ENCODE results near the gene IQSEC3.
"Not testable (repeated sequence)": the region's sequence is repeated elsewhere in the genome, so short reads cannot be mapped to it uniquely, and the experiment has no call there.

IQSEC3 gene

GRCh38 chr12:61845-62244 is 4.7 kb upstream of the IQSEC3 start:
- H3K36me3 Mint-ChIP-seq (ENCODE audit: low read depth); H3K27ac Mint-ChIP-seq; H3K9me3 Mint-ChIP-seq; H3K4me1 Mint-ChIP-seq (ENCODE audit: low read depth); intact Hi-C loops (cut with micrococcal nuclease); H3K4me3 Mint-ChIP-seq: not testable (repeated sequence)
- H3K27me3 Mint-ChIP-seq = peaks cover 52% of the 10 kb centered on the region

DNA sequence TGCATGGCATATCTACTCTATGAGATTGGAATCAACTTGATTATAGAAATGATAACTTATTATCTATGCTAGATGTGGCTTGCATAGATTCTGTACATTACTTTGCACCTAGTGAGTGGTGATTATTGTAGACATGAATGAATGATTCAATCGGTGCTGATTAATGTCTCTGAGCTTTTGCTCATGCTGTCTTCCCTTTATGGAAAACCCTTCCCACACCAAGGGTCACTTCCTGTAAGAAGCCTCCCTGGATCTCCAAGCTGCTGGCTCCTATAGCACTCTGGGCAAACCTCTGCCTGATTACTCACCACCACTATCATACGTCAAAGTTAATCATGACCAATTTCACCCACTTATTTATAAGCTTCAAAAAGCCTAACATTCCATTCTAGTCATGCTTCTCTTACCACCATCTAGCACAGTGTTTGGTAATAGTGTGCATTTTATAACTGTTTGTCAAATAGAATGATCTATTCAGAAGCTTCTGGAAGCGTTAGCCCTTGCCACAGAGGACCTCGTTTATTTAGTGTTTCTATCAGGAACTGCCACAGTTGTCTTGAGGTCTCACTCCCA is 990 bp upstream of the IQSEC3 start:
- H3K27ac Mint-ChIP-seq; H3K36me3 Mint-ChIP-seq (ENCODE audit: low read depth); intact Hi-C loops (cut with micrococcal nuclease); H3K4me1 Mint-ChIP-seq (ENCODE audit: low read depth); H3K9me3 Mint-ChIP-seq; H3K4me3 Mint-ChIP-seq: not testable (repeated sequence)
- H3K27me3 Mint-ChIP-seq = peaks cover 40% of the 10 kb centered on the region

DNA sequence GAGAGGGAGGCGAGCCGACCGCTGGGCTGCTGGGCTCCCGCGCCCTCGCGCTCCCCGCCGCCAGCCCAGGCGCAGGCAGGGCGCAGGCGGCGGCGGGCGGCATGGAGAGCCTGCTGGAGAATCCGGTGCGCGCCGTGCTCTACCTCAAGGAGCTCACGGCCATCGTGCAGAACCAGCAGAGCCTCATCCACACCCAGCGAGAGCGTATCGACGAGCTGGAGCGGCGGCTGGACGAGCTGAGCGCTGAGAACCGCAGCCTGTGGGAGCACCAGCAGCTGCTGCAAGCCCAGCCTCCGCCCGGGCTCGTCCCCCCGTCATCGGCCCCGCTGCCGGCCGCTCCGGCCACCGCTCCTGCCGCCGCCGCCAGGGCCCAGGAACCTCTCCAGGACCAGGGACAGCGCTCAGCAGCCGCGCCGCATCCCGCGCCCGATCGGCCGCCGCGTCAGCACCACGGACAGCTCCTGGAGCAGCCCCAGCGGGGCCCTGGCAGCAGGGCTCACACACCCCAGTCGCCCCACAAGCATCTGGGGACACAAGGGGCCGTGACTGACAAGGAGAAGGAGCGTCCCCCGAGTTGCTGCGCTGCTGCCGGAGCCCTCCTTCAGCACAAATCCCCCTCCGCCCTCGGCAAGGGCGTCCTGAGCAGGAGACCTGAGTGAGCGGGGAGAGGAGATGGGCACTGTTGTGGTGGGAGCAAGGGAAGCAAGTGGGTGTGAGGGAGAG is 376 bp downstream of the IQSEC3 start:
- peaks cover 45% of the 10 kb centered on the region for H3K27me3 Mint-ChIP-seq
- H3K4me1 Mint-ChIP-seq (ENCODE audit: low read depth); H3K27ac Mint-ChIP-seq; intact Hi-C loops (cut with micrococcal nuclease); H3K9me3 Mint-ChIP-seq; H3K4me3 Mint-ChIP-seq; H3K36me3 Mint-ChIP-seq (ENCODE audit: low read depth): not testable (repeated sequence)

GRCh38 chr12:69677-70076 is 3.1 kb downstream of the IQSEC3 start:
- peaks cover 47% of the 10 kb centered on the region for H3K27me3 Mint-ChIP-seq

DNA sequence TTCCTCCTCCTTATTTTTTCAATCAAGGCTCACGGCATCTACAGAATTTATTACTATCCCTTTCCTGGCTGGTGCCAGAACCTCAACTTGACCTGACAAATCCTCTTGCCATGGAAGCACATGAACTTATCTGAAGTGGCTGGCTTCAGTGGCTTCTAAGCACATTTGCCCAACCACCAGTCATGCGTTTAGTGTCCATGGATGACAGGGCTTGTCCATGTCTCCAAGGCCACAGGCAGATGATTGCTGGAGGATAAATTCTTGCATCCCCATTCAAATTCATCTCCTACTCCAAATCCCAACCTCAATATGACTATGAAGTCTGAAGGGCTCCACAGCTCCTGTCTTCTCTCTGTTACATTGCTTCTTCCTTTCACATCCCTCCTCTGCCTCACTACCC is 4.0 kb downstream of the IQSEC3 start:
- H3K4me3 Mint-ChIP-seq; intact Hi-C loops (cut with micrococcal nuclease): not testable (repeated sequence)
- peaks cover 46% of the 10 kb centered on the region for H3K27me3 Mint-ChIP-seq

More at GRCh38 chr12:69677-70076, 3.1 kb downstream of the IQSEC3 start:
- H3K36me3 Mint-ChIP-seq (ENCODE audit: low read depth); H3K9me3 Mint-ChIP-seq; H3K4me1 Mint-ChIP-seq (ENCODE audit: low read depth); H3K4me3 Mint-ChIP-seq; intact Hi-C loops (cut with micrococcal nuclease); H3K27ac Mint-ChIP-seq: not testable (repeated sequence)

DNA sequence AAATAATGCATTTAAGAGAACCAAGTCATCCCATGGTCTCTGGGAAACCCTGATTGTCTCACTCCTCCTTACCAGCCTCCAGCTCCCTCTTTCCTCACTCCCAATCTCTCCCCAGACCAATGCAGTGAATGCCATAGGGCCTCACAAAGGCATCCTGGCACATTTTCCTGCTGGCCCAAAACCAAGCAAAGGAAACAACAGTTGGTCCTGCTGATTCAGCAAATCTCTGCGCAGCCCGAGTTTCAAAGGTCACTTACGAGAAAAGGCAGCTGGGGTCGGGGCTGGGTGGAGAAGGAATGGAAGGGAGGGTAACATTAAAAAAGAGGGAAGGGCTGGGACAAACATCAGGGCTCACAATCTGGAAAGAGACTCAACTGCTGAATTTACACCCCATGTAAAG is 5.5 kb downstream of the IQSEC3 start:
- H3K9me3 Mint-ChIP-seq = not testable (repeated sequence)

More for the DNA sequence above, 4.0 kb downstream of the IQSEC3 start:
- H3K27ac Mint-ChIP-seq; H3K4me1 Mint-ChIP-seq (ENCODE audit: low read depth); H3K9me3 Mint-ChIP-seq; H3K36me3 Mint-ChIP-seq (ENCODE audit: low read depth): not testable (repeated sequence)

GRCh38 chr12:74420-75190 is 8.0 kb downstream of the IQSEC3 start:
- H3K9me3 Mint-ChIP-seq; H3K4me3 Mint-ChIP-seq; H3K36me3 Mint-ChIP-seq (ENCODE audit: low read depth); intact Hi-C loops (cut with micrococcal nuclease); H3K27ac Mint-ChIP-seq: not testable (repeated sequence)
- peaks cover 17% of the 10 kb centered on the region for H3K4me1 Mint-ChIP-seq (ENCODE audit: low read depth)
- H3K27me3 Mint-ChIP-seq = peaks cover 56% of the 10 kb centered on the region

More for the DNA sequence above, 5.5 kb downstream of the IQSEC3 start:
- H3K27ac Mint-ChIP-seq; intact Hi-C loops (cut with micrococcal nuclease); H3K4me3 Mint-ChIP-seq; H3K36me3 Mint-ChIP-seq (ENCODE audit: low read depth): not testable (repeated sequence)
- Mint-ChIP-seq H3K4me1 (ENCODE audit: low read depth) (peaks cover 20% of the 10 kb centered on the region), H3K27me3 (peaks cover 56% of the 10 kb centered on the region)

- H3K9me3 Mint-ChIP-seq; H3K4me3 Mint-ChIP-seq; H3K27ac Mint-ChIP-seq; H3K36me3 Mint-ChIP-seq (ENCODE audit: low read depth); intact Hi-C loops (cut with micrococcal nuclease): not testable (repeated sequence)
- H3K4me1 Mint-ChIP-seq (ENCODE audit: low read depth) = peaks cover 17% of the 10 kb centered on the region
- H3K27me3 Mint-ChIP-seq = peaks cover 54% of the 10 kb centered on the region
These were observed 9.0 kb downstream of the IQSEC3 start for GRCh38 chr12:75541-75940.

GRCh38 chr12:76102-76501 is 9.5 kb downstream of the IQSEC3 start:
- peaks cover 55% of the 10 kb centered on the region for H3K27me3 Mint-ChIP-seq
- H3K9me3 Mint-ChIP-seq; intact Hi-C loops (cut with micrococcal nuclease); H3K4me3 Mint-ChIP-seq; H3K27ac Mint-ChIP-seq; H3K36me3 Mint-ChIP-seq (ENCODE audit: low read depth): not testable (repeated sequence)
- H3K4me1 Mint-ChIP-seq (ENCODE audit: low read depth) = peaks cover 17% of the 10 kb centered on the region

GRCh38 chr12:76551-76950 is 10.0 kb downstream of the IQSEC3 start:
- H3K9me3 Mint-ChIP-seq; H3K36me3 Mint-ChIP-seq (ENCODE audit: low read depth); H3K27ac Mint-ChIP-seq; intact Hi-C loops (cut with micrococcal nuclease); H3K4me3 Mint-ChIP-seq: not testable (repeated sequence)
- peaks cover 17% of the 10 kb centered on the region for H3K4me1 Mint-ChIP-seq (ENCODE audit: low read depth)
- H3K27me3 Mint-ChIP-seq = peaks cover 57% of the 10 kb centered on the region

GRCh38 chr12:77101-77719 is 10.6 kb downstream of the IQSEC3 start:
- intact Hi-C loops (cut with micrococcal nuclease); H3K4me3 Mint-ChIP-seq; H3K27ac Mint-ChIP-seq; H3K36me3 Mint-ChIP-seq (ENCODE audit: low read depth); H3K9me3 Mint-ChIP-seq: not testable (repeated sequence)
- Mint-ChIP-seq H3K4me1 (ENCODE audit: low read depth) (peaks cover 17% of the 10 kb centered on the region), H3K27me3 (peaks cover 56% of the 10 kb centered on the region)

DNA sequence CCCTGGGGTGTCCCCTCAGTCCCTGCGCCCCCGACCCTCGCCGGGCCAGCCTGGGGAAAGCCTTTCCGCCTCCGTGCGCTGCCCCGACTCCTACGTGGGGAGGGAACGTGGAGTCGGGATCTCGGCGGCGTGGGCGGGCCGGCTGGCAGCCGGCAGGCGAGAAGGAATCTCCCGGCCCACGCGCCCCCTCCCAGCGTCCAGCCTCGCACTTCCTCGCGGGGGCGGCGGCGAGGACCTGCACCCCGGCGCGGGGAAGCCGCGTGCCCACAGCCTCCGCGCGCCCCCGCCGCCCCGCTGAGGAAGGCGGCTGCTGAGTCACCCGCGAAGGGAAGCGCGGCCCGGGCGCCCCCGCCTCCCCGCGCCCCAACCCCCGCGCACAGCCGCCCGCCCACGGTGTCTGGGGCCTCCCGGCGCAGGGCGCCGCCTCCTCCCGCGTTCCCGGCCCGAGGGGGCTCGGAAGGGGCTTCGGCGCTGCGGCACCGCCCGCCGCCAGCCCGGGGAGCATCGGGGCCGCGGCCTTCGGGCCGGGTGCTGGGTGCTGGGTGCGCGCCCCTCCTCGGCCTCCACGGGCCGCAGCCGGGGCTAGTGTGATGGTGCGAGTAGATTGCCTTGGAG is 11.3 kb downstream of the IQSEC3 start:
- H3K36me3 Mint-ChIP-seq (ENCODE audit: low read depth); intact Hi-C loops (cut with micrococcal nuclease); H3K27ac Mint-ChIP-seq; H3K9me3 Mint-ChIP-seq: not testable (repeated sequence)
- Mint-ChIP-seq H3K4me1 (ENCODE audit: low read depth) (peaks cover 17% of the 10 kb centered on the region), H3K4me3 (peak overlapping the region; percentile 9), H3K27me3 (peaks cover 60% of the 10 kb centered on the region)

DNA sequence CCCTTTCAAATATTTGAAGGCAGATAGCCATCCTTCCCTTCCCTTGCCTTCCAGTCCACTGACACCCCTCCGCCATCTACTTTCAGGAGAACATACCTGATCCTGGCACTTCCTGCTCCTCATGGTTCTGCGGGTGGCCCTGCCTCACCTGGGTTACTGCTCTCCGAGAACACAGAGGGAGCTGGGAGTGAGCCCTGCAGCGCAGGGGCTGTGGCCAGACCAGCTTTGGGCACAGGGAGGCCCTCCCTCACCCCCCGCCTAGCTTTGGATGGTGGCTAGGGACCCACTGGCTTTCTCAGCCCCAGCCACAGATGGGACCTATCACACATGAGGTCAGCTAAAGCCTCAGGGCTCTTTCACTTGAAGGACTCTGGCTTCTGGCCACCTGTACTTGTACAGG is 12.4 kb downstream of the IQSEC3 start:
- intact Hi-C loops (cut with micrococcal nuclease) = no loop called here
- H3K4me1 Mint-ChIP-seq (ENCODE audit: low read depth) = peaks cover 17% of the 10 kb centered on the region
- peaks cover 64% of the 10 kb centered on the region for H3K27me3 Mint-ChIP-seq
- H3K36me3 Mint-ChIP-seq (ENCODE audit: low read depth) = no peaks in the 10 kb centered on the region
- no peak overlapping the region for H3K27ac Mint-ChIP-seq
- H3K4me3 Mint-ChIP-seq = no peak overlapping the region
- no peaks in the 10 kb centered on the region for H3K9me3 Mint-ChIP-seq

Measured in dendritic cell treated with granulocyte-macrophage colony-stimulating factor and Interleukin-4, amounts not matched to agents 40 ng/mL and 50 ng/mL, for 4 days (primary cell).